AG04450 (cell line): ENCODE results near the gene MAPKAP1. TPM values are rescaled to one million over a fixed set of nuclear protein-coding genes. Genes with fewer than 3 reads are reported as not detected.

ENCODE experiments used
- CTCF ChIA-PET: fragments of 300-600, 350-600 bp; formaldehyde crosslinking; extraction: SDS; loops from one replicate; lab custom pipeline; 2022; ENCODE audit warnings: antibody characterized with exemption, inconsistent platforms; lab: Charles Lee
- POLR2A ChIA-PET: fragments of 350-600 bp; formaldehyde crosslinking; extraction: SDS; loops from one replicate; lab custom pipeline; 2021; ENCODE audit warnings: antibody characterized with exemption, inconsistent platforms; lab: Yijun Ruan, JAX
- DNase-seq: peaks from one replicate; pipeline ENCODE4 v3.0.0-alpha.2; 2011; ENCODE audit warnings: low read depth, low spot score
- H3K27ac ChIP-seq: one replicate; pipeline ENCODE4 v1.5.1; 2012; ENCODE audit warnings: low read depth, low read length, control low read depth
- H3K27me3 ChIP-seq: one replicate; pipeline ENCODE4 v1.6.0; 2012; ENCODE audit warnings: low read length; ENCODE audit not compliant: control insufficient read depth, insufficient read depth
- H3K4me3 ChIP-seq: 2 replicates; pipeline ENCODE4 v1.5.1; 2011; ENCODE audit warnings: mild to moderate bottlenecking, low read depth, low read length, control low read depth
- H3K9me3 ChIP-seq: 2 replicates; pipeline ENCODE4 v1.5.1; 2012; ENCODE audit warnings: low read length; ENCODE audit not compliant: control insufficient read depth, insufficient read depth
- polyA plus RNA-seq: library from polyadenylated mRNA; depleted of rRNA; stranded (reverse); fragments of >200 nt; gene quantifications from 2 replicates; pipeline ENCODE4 v1.2.3, GENCODE V29; 2011
- TF ChIP-seq, protein P1 (sequence below): IDR thresholded peaks from 2 replicates; pipeline ENCODE4 v1.5.1; 2011; ENCODE audit warnings: low read depth, low read length, control low read depth, inconsistent platforms

MAPKAP1 gene
- polyA plus RNA-seq, 1 experiment: 140 TPM

DNA sequence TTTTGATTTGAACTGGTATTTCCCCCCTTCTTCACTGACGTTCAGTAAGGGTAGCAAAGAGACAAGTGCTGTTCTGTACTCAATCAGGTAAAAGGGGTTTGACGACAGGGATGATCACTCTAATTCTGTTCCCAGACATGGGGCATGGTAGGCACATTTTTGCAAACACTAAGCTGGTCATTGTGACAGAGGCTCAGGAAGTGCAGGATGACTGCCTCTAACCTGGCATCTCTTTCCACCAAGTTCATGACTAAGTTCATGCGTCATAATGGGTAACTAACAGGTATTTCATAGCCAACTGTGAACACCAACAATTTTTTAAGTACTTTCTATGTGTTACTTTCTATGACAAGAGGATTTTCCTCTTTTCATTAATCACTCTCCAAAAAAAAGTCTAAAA lies 166.5 kb downstream of the MAPKAP1 start:
- TF ChIP-seq, protein P1, sequence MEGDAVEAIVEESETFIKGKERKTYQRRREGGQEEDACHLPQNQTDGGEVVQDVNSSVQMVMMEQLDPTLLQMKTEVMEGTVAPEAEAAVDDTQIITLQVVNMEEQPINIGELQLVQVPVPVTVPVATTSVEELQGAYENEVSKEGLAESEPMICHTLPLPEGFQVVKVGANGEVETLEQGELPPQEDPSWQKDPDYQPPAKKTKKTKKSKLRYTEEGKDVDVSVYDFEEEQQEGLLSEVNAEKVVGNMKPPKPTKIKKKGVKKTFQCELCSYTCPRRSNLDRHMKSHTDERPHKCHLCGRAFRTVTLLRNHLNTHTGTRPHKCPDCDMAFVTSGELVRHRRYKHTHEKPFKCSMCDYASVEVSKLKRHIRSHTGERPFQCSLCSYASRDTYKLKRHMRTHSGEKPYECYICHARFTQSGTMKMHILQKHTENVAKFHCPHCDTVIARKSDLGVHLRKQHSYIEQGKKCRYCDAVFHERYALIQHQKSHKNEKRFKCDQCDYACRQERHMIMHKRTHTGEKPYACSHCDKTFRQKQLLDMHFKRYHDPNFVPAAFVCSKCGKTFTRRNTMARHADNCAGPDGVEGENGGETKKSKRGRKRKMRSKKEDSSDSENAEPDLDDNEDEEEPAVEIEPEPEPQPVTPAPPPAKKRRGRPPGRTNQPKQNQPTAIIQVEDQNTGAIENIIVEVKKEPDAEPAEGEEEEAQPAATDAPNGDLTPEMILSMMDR: no peak
- POLR2A ChIA-PET: no interaction called here
- no peak for DNase-seq
- H3K27ac ChIP-seq: no peak overlapping the region
- H3K9me3 ChIP-seq: no peaks in the 10 kb centered on the region
- H3K4me3 ChIP-seq: no peak overlapping the region
- CTCF ChIA-PET: interaction anchor here (2.9 kb wide), 1 partner anchor 18 kb away, joined by 18 read pairs; no protein-coding TSS in a partner anchor
- no peaks in the 10 kb centered on the region for H3K27me3 ChIP-seq

GRCh38 chr9:125538092-125538473 lies 168.9 kb downstream of the MAPKAP1 start:
- Histone ChIP-seq H3K4me3 (peak overlapping the region; percentile 1; the same call in 1 of the 2 replicates), H3K27me3 (no peaks in the 10 kb centered on the region), H3K27ac (peak overlapping the region; percentile 49), H3K9me3 (no peaks in the 10 kb centered on the region)
- DNase-seq: peak; percentile 78
- ChIA-PET CTCF (interaction anchor here (1.9 to 2.2 kb wide), 2 partner anchors 20 to 21 kb away, joined by 6 read pairs; no protein-coding TSS in a partner anchor), POLR2A (no interaction called here)
- TF ChIP-seq, protein P1: no peak

DNA sequence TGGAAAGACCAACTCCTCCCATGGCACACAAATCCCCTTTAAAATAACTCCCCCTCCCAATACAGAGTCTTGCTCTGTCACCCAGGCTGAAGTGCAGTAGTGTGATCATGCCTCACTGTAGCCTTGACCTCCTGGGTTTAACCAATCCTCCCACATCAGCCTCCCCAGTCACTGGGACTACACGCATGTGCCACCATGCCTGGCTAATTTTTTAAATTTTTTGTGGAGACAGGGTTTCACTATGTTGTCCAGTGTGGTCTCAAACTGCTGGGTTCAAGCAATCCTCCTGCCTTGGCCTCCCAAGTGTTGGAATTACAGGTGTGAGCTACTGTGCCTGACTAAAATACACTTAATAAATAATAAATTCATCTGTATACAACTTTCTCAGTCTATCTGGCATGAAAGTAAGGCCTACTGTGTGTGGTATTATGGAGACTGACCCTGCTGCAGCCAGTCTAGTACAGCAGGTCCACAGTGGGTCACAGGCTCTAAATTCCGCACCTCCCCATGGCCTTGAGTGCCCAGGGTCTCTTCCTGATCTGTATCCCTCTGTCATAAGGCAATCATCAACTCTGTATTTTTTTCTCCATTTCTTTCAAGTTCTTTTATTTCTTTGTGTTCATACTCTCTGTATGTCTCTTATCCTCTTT lies 169.4 kb downstream of the MAPKAP1 start:
- Histone ChIP-seq H3K4me3 (no peak overlapping the region), H3K27ac (peak overlapping the region; percentile 74), H3K27me3 (no peaks in the 10 kb centered on the region), H3K9me3 (no peaks in the 10 kb centered on the region)
- ChIA-PET CTCF (interaction anchor here (2.2 kb wide), 1 partner anchor 22 kb away, joined by 6 read pairs; no protein-coding TSS in a partner anchor), POLR2A (no interaction called here)
- no peak for DNase-seq
- TF ChIP-seq, protein P1: no peak

DNA sequence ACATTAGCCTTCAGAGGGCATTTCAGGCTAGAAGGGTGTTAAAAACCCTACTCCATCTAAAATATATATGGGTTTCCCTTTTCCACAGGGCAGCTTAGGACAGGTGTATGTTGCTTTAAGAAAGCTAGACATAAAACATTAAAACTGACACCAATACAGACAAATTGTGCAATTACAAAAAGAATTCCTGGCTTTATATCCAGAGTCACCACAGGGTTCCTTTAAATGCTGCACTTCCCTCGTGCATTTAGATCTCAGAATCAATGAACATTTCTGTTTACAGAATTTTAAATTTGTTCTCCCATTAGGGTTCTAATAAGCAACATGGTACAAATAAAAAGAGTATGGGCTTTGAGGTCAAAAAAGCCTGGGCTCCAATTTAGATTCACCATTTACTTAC lies 170.2 kb downstream of the MAPKAP1 start:
- DNase-seq: no peak
- CTCF ChIA-PET: interaction anchor here (2.2 kb wide), 1 partner anchor 22 kb away, joined by 6 read pairs; no protein-coding TSS in a partner anchor
- Histone ChIP-seq H3K27ac (no peak overlapping the region), H3K9me3 (no peaks in the 10 kb centered on the region), H3K4me3 (no peak overlapping the region), H3K27me3 (no peaks in the 10 kb centered on the region)
- TF ChIP-seq, protein P1: no peak
- POLR2A ChIA-PET: no interaction called here

GRCh38 chr9:125536167-125536772 lies 170.7 kb downstream of the MAPKAP1 start:
- no peak for DNase-seq
- Histone ChIP-seq H3K9me3 (no peaks in the 10 kb centered on the region), H3K27ac (no peak overlapping the region), H3K4me3 (no peak overlapping the region), H3K27me3 (no peaks in the 10 kb centered on the region)
- ChIA-PET POLR2A (interaction anchor here (0.9 kb wide), 1 partner anchor 10 kb away, joined by 4 read pairs; no protein-coding TSS in a partner anchor), CTCF (interaction anchor here (1.4 to 2.2 kb wide), 2 partner anchors 8 to 23 kb away, joined by 5 to 6 read pairs; no protein-coding TSS in a partner anchor)
- TF ChIP-seq, protein P1: no peak
